Esophagus muscularis mucosa (tissue), 4 donors: ENCODE measurements around the gene TRIM63. TPM values are rescaled to one million over a fixed set of nuclear protein-coding genes. Genes with fewer than 3 reads are reported as not detected.

Experiments used
- DNase-seq: peaks from one replicate; pipeline ENCODE4 v3.0.0-alpha.2; 2017; ENCODE audit errors: extremely low spot score
- H3K27ac ChIP-seq, 4 donors: fragments of 200-600 bp; sonication (generic); replicated peaks in 1 of 4; 1 replicate in 3 of 4; 2 replicates in 1 of 4; pipeline ENCODE4 v1.5.1; 2016 to 2019; ENCODE audit warnings: mild to moderate bottlenecking in 1 of 4
- H3K27me3 ChIP-seq, 4 donors: fragments of 200-600 bp; sonication (generic); one replicate each; pipeline versions ENCODE4 v1.5.1 to v1.6.0; 2016 to 2019
- H3K36me3 ChIP-seq, 4 donors: fragments of 200-600 bp; sonication (generic); one replicate each; pipeline ENCODE4 v1.5.1; 2016 to 2019
- H3K4me1 ChIP-seq, 4 donors: fragments of 200-600 bp; sonication (generic); one replicate each; pipeline ENCODE4 v1.5.1; 2016 to 2019
- H3K4me3 ChIP-seq, 4 donors: fragments of 200-600 bp; sonication (generic); 1 replicate in 2 of 4; 2 replicates in 2 of 4; pipeline ENCODE4 v1.5.1; 2016 to 2019; ENCODE audit warnings: mild to moderate bottlenecking in 4 of 4, moderate library complexity in 1 of 4
- H3K9me3 ChIP-seq, 4 donors: fragments of 200-600 bp; sonication (generic); 1 replicate in 3 of 4; 2 replicates in 1 of 4; pipeline ENCODE4 v1.5.1; 2016 to 2019
- CTCF ChIP-seq, 3 experiments: fragments of 200-600 bp in 2 of 3; fragments of 450-650 bp in 1 of 3; sonication (generic) in 2 of 3; IDR thresholded peaks; one replicate each; pipeline ENCODE4 v1.5.1; 2017 to 2019; ENCODE audit warnings: antibody characterized with exemption in 3 of 3, mild to moderate bottlenecking in 2 of 3, moderate library complexity in 1 of 3
- EP300 ChIP-seq: sonication (generic); formaldehyde crosslinking; IDR thresholded peaks from one replicate; pipeline ENCODE4 v1.6.1; 2017; ENCODE audit warnings: antibody characterized with exemption
- POLR2A ChIP-seq: fragments of 450-650 bp; IDR thresholded peaks from one replicate; pipeline ENCODE4 v1.6.1; 2017; ENCODE audit warnings: antibody characterized with exemption, moderate library complexity, mild to moderate bottlenecking, low read depth
- POLR2AphosphoS5 ChIP-seq, 2 donors: sonication (generic); formaldehyde crosslinking; IDR thresholded peaks; one replicate each; pipeline ENCODE4 v1.6.1; 2017; ENCODE audit warnings: antibody characterized with exemption in 2 of 2
- WGBS: methylation state at CpG from one replicate; pipeline ENCODE4 v1.1.5; 2018; 5-methylcytosine and 5-hydroxymethylcytosine counted together
- intact Hi-C: fragments of 100-400 bp; cut with DNase I; formaldehyde crosslinking; loops from one replicate; pipeline ENCODE4 v1.15.1; 2023
- total RNA-seq, 4 donors: library from RNA; depleted of rRNA; stranded (reverse); fragments of >200 nt; gene quantifications; one replicate each; pipeline versions ENCODE4 v1.1.0 to v1.2.1, GENCODE V29; 2016

Gene TRIM63
- total RNA-seq, 4 donors from 2014 or later: 0.42 to 4.1 (median 2.1) TPM; not detected in 1

GRCh38 chr1:26031196-26031595 lies 36.2 kb downstream of the TRIM63 start:
- intact Hi-C loops: no loop called here
- no peak overlapping the region for H3K4me3 ChIP-seq
- DNase-seq: no peak
- no peak overlapping the region for H3K27ac ChIP-seq
- TF ChIP-seq CTCF (IDR thresholded peaks at IDR 0.05): no peak
- TF ChIP-seq POLR2AphosphoS5 (IDR thresholded peaks at IDR 0.05): no peak
- TF ChIP-seq EP300: no peak
- no peaks in the 10 kb centered on the region for H3K36me3 ChIP-seq
- no peaks in the 10 kb centered on the region for H3K9me3 ChIP-seq
- peaks cover 10 to 16% (median 12%) of the 10 kb centered on the region in 4 donors for H3K4me1 ChIP-seq
- H3K27me3 ChIP-seq: peaks cover 0 to 18% (median 0%) of the 10 kb centered on the region in 4 donors
- 93% methylated on average over 3 of the region's 4 CpGs for WGBS

GRCh38 chr1:26029864-26030481 lies 37.5 kb downstream of the TRIM63 start:
- DNase-seq: no peak
- Histone ChIP-seq H3K27me3 (peaks cover 0 to 18% (median 0%) of the 10 kb centered on the region in 4 donors), H3K9me3 (no peaks in the 10 kb centered on the region), H3K27ac (no peak overlapping the region), H3K36me3 (no peaks in the 10 kb centered on the region), H3K4me1 (peaks cover 6 to 8% (median 7%) of the 10 kb centered on the region in 4 donors), H3K4me3 (no peak overlapping the region)
- WGBS: 92% methylated on average over 7 of the region's 7 CpGs
- TF ChIP-seq POLR2A (no peak), CTCF (IDR thresholded peaks at IDR 0.05) (no peak), EP300 (no peak), POLR2AphosphoS5 (IDR thresholded peaks at IDR 0.05) (no peak)
- intact Hi-C loops: no loop called here

- H3K4me1 ChIP-seq: peaks cover 0 to 2% (median under 1%) of the 10 kb centered on the region in 4 donors
- intact Hi-C loops: no loop called here
- WGBS: 80% methylated on average over 15 of the region's 15 CpGs
- no peak for DNase-seq
- H3K36me3 ChIP-seq: no peaks in the 10 kb centered on the region
- no peak overlapping the region for H3K27ac ChIP-seq
- no peaks in the 10 kb centered on the region for H3K9me3 ChIP-seq
- H3K4me3 ChIP-seq: no peak overlapping the region
- TF ChIP-seq CTCF (IDR thresholded peaks at IDR 0.05) (no peak), POLR2A (no peak), POLR2AphosphoS5 (IDR thresholded peaks at IDR 0.05) (no peak), EP300 (no peak)
- peaks cover 0 to 18% (median 0%) of the 10 kb centered on the region in 4 donors for H3K27me3 ChIP-seq
These were observed 38.2 kb downstream of the TRIM63 start for GRCh38 chr1:26029054-26029863.

- Histone ChIP-seq H3K36me3 (no peaks in the 10 kb centered on the region), H3K27ac (no peak overlapping the region), H3K4me1 (peaks cover 0 to 2% (median 0%) of the 10 kb centered on the region in 4 donors), H3K27me3 (peaks cover 0 to 15% (median 0%) of the 10 kb centered on the region in 4 donors), H3K4me3 (no peak overlapping the region), H3K9me3 (no peaks in the 10 kb centered on the region)
- TF ChIP-seq EP300 (no peak), POLR2A (no peak), POLR2AphosphoS5 (IDR thresholded peaks at IDR 0.05) (no peak), CTCF (IDR thresholded peaks at IDR 0.05) (no peak)
- DNase-seq: no peak
- intact Hi-C loops: no loop called here
- WGBS: 89% methylated on average over 6 of the region's 8 CpGs
These were observed 38.9 kb downstream of the TRIM63 start for GRCh38 chr1:26028490-26028980.
